Transverse colon (tissue), 4 donors: ENCODE measurements around the gene BDKRB2. TPM values are rescaled to one million over a fixed set of nuclear protein-coding genes. Genes with fewer than 3 reads are reported as not detected.

Source experiments
- DNase-seq: peaks from one replicate; pipeline ENCODE4 v3.0.0-alpha.2; 2019
- H3K27ac ChIP-seq, 4 donors: fragments of 200-600 bp; sonication (generic); 2 replicates each; pipeline ENCODE4 v1.5.1; 2016 to 2018; ENCODE audit warnings: inconsistent platforms in 4 of 4
- H3K27me3 ChIP-seq: fragments of 200-600 bp; sonication (generic); 2 replicates; pipeline ENCODE4 v1.5.1; 2017; ENCODE audit warnings: inconsistent platforms
- H3K36me3 ChIP-seq, 4 donors: fragments of 200-600 bp; sonication (generic); 2 replicates each; pipeline ENCODE4 v1.5.1; 2017 to 2019; ENCODE audit warnings: inconsistent platforms in 4 of 4
- H3K4me1 ChIP-seq, 4 donors: fragments of 200-600 bp; sonication (generic); 2 replicates each; pipeline ENCODE4 v1.5.1; 2017 to 2020; ENCODE audit warnings: inconsistent platforms in 4 of 4
- H3K4me3 ChIP-seq, 4 donors: fragments of 200-600 bp; sonication (generic); 1 replicate in 1 of 4; 2 replicates in 3 of 4; pipeline versions ENCODE4 v1.5.1 to v1.6.1; 2017 to 2019; ENCODE audit warnings: inconsistent platforms in 4 of 4
- H3K9me3 ChIP-seq, 2 donors: fragments of 200-600 bp; sonication (generic); 2 replicates each; pipeline ENCODE4 v1.5.1; 2017 to 2019; ENCODE audit warnings: inconsistent platforms in 2 of 2
- CTCF ChIP-seq, 5 experiments: fragments of 200-600 bp in 3 of 5; fragments of 450-650 bp in 2 of 5; sonication (generic) in 3 of 5; IDR thresholded peaks; 1 replicate in 2 of 5; 2 replicates in 3 of 5; pipeline ENCODE4 v1.5.1; 2016 to 2017; ENCODE audit warnings: antibody characterized with exemption in 5 of 5, inconsistent platforms in 3 of 5, mild to moderate bottlenecking in 2 of 5, moderate library complexity in 1 of 5
- EP300 ChIP-seq: sonication (generic); formaldehyde crosslinking; IDR thresholded peaks from one replicate; pipeline ENCODE4 v1.6.1; 2017; ENCODE audit warnings: antibody characterized with exemption, low read depth
- POLR2A ChIP-seq: fragments of 450-650 bp; IDR thresholded peaks from one replicate; pipeline ENCODE4 v1.6.1; 2016; ENCODE audit warnings: antibody characterized with exemption, mild to moderate bottlenecking, moderate library complexity
- POLR2AphosphoS5 ChIP-seq, 3 donors: sonication (generic); formaldehyde crosslinking; IDR thresholded peaks; one replicate each; pipeline ENCODE4 v1.6.1; 2016; ENCODE audit warnings: antibody characterized with exemption in 3 of 3
- WGBS, 2 donors: methylation state at CpG; one replicate each; pipeline ENCODE4 v1.1.5; 2018; ENCODE audit warnings: low coverage in 1 of 2; 5-methylcytosine and 5-hydroxymethylcytosine counted together
- in situ Hi-C, 4 donors: fragments of 200-750 bp; cut with MboI; loops; one replicate each; pipeline versions ENCODE4 v1.15.0 to v1.15.1; 2017; ENCODE audit warnings: low sequenced_read_pairs in 3 of 4, low pct_ligation_motif_present in 1 of 4, low pct_unique_long_range_greater_than_20kb in 1 of 4
- intact Hi-C: fragments of 100-400 bp; cut with DNase I; formaldehyde crosslinking; loops from one replicate; pipeline ENCODE4 v1.15.1; 2023; ENCODE audit warnings: low total_unique reads
- total RNA-seq, 4 donors: library from RNA; depleted of rRNA; stranded (reverse); fragments of >200 nt; gene quantifications; one replicate each; pipeline ENCODE4 v1.1.0, GENCODE V29; 2016

BDKRB2 gene
- total RNA-seq, 4 donors from 2014 or later, result 2.6 to 19.8 (median 17.4) TPM

DNA sequence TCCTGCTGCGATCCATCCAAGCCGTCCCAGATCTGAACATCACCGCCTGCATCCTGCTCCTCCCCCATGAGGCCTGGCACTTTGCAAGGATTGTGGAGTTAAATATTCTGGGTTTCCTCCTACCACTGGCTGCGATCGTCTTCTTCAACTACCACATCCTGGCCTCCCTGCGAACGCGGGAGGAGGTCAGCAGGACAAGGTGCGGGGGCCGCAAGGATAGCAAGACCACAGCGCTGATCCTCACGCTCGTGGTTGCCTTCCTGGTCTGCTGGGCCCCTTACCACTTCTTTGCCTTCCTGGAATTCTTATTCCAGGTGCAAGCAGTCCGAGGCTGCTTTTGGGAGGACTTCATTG lies 59.5 kb downstream of the BDKRB2 start:
- Histone ChIP-seq H3K27ac (no peak overlapping the region), H3K4me3 (no peak overlapping the region), H3K9me3 (no peaks in the 10 kb centered on the region), H3K4me1 (peaks cover 3 to 29% (median 6%) of the 10 kb centered on the region in 4 donors), H3K36me3 (no peaks in the 10 kb centered on the region), H3K27me3 (no peaks in the 10 kb centered on the region)
- in situ Hi-C loops (no loop called here), intact Hi-C loops (loop anchor here (10.0 kb wide), 1 partner anchor 239 kb away; no protein-coding TSS in a partner anchor)
- no peak for DNase-seq
- TF ChIP-seq CTCF (IDR thresholded peaks at IDR 0.05) (no peak), POLR2A (no peak), EP300 (no peak), POLR2AphosphoS5 (IDR thresholded peaks at IDR 0.05) (no peak)
- 95% methylated on average over 14 of the region's 14 CpGs; no CpG with 5 or more reads in 1 of the 2 donors for WGBS, 2 donors

- intact Hi-C loops (loop anchor here (10.0 kb wide), 1 partner anchor 240 kb away; no protein-coding TSS in a partner anchor), in situ Hi-C loops (no loop called here)
- H3K36me3 ChIP-seq, result no peaks in the 10 kb centered on the region
- H3K27ac ChIP-seq, result no peak overlapping the region
- peaks cover 3 to 33% (median 6%) of the 10 kb centered on the region in 4 donors for H3K4me1 ChIP-seq
- DNase-seq, result no peak
- no peaks in the 10 kb centered on the region for H3K9me3 ChIP-seq
- peak; percentile 23 to 50 (median 32) for TF ChIP-seq CTCF (IDR thresholded peaks at IDR 0.05)
- no peak for TF ChIP-seq POLR2A
- no peak overlapping the region for H3K4me3 ChIP-seq
- no peaks in the 10 kb centered on the region for H3K27me3 ChIP-seq
- WGBS, 2 donors, result 74 to 75% methylated on average over 2 to 3 of the region's 3 CpGs
Measured at GRCh38 chr14:96264853-96265252, 60.2 kb downstream of the BDKRB2 start.

DNA sequence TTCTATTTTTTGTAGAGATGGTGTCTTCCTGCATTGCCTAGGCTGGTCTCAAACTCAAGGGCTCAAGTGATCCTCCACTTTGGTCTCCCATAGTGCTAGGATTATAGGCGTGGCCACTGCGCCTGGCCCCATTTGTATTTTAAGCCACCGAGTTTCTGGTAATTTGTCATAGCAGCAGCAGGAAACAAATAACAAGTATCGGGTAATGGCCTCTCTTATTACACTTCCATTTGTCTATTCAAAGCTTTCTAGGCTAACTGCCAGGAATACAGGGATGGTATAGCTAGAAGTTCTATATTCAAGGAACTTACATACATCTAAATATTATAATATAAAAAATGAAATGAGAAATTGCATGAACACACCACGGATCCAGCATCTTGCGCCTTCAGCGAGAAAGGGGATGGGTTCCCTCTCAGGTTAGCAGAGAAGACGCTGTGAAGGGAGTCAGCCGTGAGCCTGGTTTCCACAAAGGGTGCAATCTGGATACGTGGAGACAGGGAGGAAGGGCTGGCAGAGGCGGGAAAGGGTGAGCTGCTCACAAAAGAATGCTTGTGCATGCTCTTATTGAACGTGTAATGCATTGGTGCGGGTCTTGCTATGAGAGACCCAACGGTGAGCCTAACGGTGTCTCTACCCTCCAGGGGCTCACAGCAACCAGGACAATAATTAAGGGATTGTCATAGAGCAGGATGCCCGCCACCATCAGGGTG lies 60.9 kb downstream of the BDKRB2 start:
- H3K27me3 ChIP-seq, result no peaks in the 10 kb centered on the region
- H3K4me1 ChIP-seq, result peaks cover 3 to 33% (median 6%) of the 10 kb centered on the region in 4 donors
- no peak overlapping the region for H3K4me3 ChIP-seq
- in situ Hi-C loops (no loop called here), intact Hi-C loops (loop anchor here (10.0 kb wide), 1 partner anchor 241 kb away; no protein-coding TSS in a partner anchor)
- no peaks in the 10 kb centered on the region for H3K36me3 ChIP-seq
- WGBS, 2 donors, result 72 to 73% methylated on average over 4 to 16 of the region's 16 CpGs
- no peak overlapping the region for H3K27ac ChIP-seq
- DNase-seq, result no peak
- TF ChIP-seq POLR2A (no peak), POLR2AphosphoS5 (IDR thresholded peaks at IDR 0.05) (no peak), CTCF (IDR thresholded peaks at IDR 0.05) (no peak), EP300 (no peak)
- no peaks in the 10 kb centered on the region for H3K9me3 ChIP-seq

DNA sequence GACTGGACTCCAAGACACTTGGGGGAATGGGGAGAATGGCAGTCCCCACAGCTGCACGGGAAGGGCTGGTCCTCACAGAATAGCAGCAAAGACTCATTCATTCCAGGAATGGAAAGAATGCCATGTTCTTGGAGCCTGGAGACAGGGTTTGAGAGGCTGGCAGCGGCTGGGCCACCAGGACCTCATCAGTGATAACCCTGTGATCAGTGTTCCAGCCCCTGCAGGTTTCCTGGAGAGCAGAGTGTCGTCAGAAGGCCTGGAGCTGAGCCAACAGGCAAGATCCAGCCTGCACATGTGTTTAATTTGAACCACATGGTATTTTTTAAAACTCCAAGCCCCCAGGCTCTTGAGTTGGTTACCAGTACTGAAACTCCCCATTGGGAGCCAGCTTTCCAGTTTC lies 62.7 kb downstream of the BDKRB2 start:
- intact Hi-C loops (loop anchor here (10.0 kb wide), 1 partner anchor 243 kb away; no protein-coding TSS in a partner anchor), in situ Hi-C loops (no loop called here)
- Histone ChIP-seq H3K27me3 (no peaks in the 10 kb centered on the region), H3K27ac (no peak overlapping the region), H3K36me3 (no peaks in the 10 kb centered on the region), H3K4me1 (peaks cover 3 to 29% (median 6%) of the 10 kb centered on the region in 4 donors), H3K4me3 (no peak overlapping the region), H3K9me3 (no peaks in the 10 kb centered on the region)
- WGBS, 2 donors, result 30% methylated on average over 3 of the region's 3 CpGs; no CpG with 5 or more reads in 1 of the 2 donors
- no peak for DNase-seq
- TF ChIP-seq POLR2AphosphoS5 (IDR thresholded peaks at IDR 0.05) (no peak), POLR2A (no peak), CTCF (IDR thresholded peaks at IDR 0.05) (no peak), EP300 (no peak)
